Neural progenitor cell (in vitro differentiated cells): ENCODE data around the gene RRAS2.

Source experiments
- CTCF ChIP-seq: fragments of 200-600 bp; sonication (generic); IDR thresholded peaks from 2 replicates; pipeline ENCODE4 v1.5.1; 2017; ENCODE audit warnings: antibody characterized with exemption, mild to moderate bottlenecking
- EZH2 ChIP-seq: fragments of 200-600 bp; sonication (generic); IDR thresholded peaks from 2 replicates; pipeline ENCODE4 v1.6.1; 2017; ENCODE audit warnings: antibody characterized with exemption, mild to moderate bottlenecking, moderate library complexity
- EZH2phosphoT487 ChIP-seq: fragments of 200-600 bp; sonication (generic); IDR thresholded peaks from 2 replicates; pipeline ENCODE4 v1.6.1; 2017; ENCODE audit warnings: antibody characterized with exemption

GRCh38 chr11:14347991-14348390 is 11.0 kb downstream of the RRAS2 start:
- TF ChIP-seq CTCF (no peak), EZH2 (no peak), EZH2phosphoT487 (no peak)
